GM15510 (cell line): Measurements from ENCODE around the gene MYLK4.

ENCODE experiments used
- POLR2A ChIP-seq: IDR thresholded peaks from 3 replicates; pipeline ENCODE4 v1.6.1; 2011; ENCODE audit warnings: borderline replicate concordance; ENCODE audit not compliant: insufficient read length; ENCODE audit errors: extremely low read depth

MYLK4 gene

DNA sequence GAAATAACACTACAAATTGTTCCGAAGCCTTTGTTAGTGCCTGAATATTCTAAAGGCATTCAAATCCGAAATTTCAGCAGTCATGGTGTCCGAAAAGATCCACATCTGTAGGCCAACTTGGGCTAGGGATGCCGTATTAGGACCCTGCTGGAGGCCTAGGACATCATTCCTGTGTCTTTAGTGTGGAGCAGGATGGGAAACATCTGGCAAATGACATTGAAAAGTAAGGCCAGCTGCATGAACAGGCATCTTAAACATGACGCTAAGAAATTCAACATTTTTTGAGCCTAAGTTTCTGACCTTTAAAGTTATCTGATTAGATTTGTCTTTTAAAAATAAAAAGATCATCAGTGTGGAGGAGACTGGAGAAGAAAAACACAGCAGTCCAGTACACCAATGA is 91.3 kb downstream of the MYLK4 start:
- TF ChIP-seq POLR2A, result no peak

GRCh38 chr6:2658788-2659187 is 91.9 kb downstream of the MYLK4 start:
- no peak for TF ChIP-seq POLR2A

DNA sequence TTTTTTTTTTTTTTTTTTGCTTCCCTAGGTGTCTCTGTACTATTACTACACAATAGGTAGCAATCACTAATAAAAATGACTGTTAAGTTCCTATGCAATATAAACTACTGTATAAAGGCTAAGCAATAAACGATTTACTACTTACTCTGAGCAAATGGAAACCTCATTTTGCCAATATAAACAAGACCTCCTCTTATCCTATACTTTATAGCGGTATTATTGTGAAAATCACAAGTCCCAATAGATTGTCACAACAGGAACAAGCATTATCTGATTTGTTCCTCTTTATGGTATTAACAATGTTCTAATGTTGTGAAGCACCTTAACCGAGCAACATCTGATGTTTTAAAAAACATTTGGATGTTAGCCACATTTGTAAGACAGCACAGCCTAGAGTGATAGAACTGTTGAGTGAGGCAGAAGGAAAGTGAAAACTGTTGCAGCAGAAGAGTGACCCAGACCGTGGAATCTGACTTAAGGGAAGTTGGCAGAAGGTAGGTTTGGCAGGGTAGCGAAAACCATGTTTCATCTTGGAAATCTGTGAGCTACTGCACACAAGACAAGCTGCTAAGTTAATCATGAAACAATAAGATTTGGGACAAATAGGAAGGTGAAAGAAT is 94.2 kb downstream of the MYLK4 start:
- TF ChIP-seq POLR2A, result no peak

DNA sequence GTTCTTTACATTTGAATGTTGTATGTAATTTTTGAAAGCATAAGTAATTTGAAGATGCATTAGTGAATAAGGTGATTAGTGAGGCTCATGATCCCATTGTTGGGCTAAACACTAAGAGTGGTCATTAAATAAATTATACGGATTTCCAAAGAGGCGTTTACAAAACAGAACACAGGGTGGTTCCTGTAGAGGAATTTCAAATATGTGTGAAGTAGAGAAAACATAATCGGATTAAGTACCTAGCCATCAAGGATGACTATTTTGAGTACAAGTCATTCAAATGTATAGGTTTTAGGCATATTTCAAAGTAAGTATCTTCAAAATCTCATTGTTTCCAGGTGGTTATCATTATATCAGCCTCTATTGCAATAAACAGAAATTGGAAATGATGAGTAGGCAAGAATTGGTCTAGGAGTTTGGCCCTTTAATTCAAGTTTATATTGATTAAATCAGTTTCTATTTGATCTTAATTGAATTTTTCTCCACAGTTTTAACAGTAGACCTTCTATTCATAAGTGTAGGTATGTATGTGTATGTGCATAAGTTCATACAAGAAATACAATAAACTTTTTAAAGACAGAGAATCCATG is 94.8 kb downstream of the MYLK4 start:
- no peak for TF ChIP-seq POLR2A

DNA sequence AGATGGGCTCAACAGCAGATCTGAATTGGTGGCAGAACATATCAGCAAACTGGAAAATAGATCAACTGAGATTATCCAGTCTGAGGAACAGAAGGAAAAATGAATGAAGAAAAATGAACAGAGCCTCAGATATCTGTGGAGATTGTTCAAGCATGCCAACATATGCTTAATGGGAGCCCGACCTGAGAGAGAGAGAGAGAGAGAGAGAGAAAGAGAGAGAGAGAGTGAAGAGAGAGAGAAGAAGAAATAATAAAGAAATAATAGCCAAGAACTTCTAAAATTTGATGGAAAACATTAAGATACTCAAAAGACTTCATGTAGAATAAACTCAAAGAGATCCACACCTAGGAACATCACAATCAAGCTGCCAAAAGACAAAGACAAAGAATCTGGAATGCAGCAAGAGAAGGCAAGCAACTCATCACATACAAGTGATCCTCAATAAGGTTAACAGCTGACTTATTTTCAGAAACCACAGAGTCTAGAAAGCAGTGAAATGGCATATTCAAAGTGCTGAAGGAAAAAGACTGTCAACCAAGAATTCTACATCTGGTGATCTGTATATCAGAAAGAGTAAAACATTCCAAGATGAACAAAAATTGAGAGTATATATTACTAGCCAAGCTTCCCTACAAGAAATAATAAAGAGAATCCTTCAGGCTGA is 97.2 kb downstream of the MYLK4 start:
- no peak for TF ChIP-seq POLR2A

DNA sequence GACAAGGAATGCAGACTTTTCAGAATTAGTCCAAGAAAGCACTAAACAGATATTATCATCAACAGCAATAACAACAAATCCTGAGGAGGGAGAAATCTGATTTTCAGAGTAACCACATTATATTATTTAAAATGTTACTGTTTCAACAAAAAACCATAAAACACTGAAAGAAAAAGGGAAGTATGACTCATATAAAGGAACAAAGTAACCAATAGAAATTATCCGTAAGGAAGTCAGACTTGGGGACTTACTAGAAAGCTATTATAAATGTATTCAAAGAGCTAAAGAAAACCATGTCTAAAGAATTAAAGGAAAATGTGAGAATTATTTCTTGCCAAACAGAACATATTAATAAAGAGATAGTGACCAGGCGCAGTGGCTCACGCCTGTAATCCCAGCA is 98.1 kb downstream of the MYLK4 start:
- no peak for TF ChIP-seq POLR2A

DNA sequence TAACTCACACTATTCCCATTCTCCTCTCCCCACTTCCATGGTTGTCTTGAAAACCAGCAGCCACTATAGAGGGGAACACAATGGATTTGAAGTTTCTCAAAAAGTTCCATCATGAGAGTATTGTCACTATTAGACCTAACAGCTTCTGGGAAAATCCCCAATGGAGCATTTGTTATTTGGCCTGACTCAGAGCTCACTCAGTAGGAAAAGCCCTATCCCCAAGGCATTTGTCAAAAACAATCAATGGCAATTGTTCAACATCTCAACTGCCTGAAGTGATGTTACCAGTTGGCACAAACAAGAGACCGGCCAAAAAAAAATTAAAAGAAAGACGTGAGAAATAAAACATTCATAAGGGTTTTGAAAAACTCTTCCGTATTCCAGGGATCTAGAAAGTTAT is 98.8 kb downstream of the MYLK4 start:
- TF ChIP-seq POLR2A, result no peak

- no peak for TF ChIP-seq POLR2A
Observed at GRCh38 chr6:2651536-2651935, 99.2 kb downstream of the MYLK4 start.

DNA sequence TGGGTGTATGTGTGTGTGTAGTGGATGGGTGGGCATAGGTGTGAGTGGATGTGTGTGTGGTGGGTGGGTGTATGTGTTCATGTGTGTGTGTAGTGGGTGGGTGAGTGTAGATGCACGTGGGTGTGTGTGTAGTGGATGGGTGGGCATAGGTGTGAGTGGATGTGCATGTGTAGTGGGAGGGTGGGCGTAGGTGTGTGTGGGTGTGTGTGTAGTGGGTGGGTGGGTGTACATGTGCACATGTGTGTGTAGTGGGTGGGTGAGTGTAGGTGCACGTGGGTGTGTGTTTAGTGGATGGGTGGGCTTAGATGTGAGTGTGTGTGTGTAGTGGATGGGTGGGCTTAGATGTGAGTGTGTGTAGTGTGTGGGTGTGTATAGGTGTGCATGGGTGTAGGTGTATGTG is 104.4 kb downstream of the MYLK4 start:
- no peak for TF ChIP-seq POLR2A

- TF ChIP-seq POLR2A, result no peak
Observed at GRCh38 chr6:2643935-2644539, 106.7 kb downstream of the MYLK4 start.

DNA sequence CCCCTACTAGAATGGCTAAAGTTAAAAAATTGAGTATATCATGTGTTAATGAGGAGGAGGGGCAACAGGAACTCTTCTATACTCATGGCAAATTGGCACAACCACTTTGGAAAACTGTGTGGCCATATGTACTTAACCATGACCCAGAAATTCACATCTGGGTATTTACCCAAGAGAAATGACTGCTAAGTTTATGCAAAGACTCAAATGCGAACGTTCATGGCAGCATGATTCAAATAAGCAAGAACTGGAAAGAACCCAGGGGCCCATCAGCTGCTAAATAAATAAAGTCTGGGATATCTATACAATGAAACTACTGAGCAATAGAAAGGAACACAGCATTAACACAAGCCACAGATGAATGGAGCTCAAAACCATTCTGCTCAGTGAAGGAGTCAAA is 107.6 kb downstream of the MYLK4 start:
- TF ChIP-seq POLR2A, result no peak

DNA sequence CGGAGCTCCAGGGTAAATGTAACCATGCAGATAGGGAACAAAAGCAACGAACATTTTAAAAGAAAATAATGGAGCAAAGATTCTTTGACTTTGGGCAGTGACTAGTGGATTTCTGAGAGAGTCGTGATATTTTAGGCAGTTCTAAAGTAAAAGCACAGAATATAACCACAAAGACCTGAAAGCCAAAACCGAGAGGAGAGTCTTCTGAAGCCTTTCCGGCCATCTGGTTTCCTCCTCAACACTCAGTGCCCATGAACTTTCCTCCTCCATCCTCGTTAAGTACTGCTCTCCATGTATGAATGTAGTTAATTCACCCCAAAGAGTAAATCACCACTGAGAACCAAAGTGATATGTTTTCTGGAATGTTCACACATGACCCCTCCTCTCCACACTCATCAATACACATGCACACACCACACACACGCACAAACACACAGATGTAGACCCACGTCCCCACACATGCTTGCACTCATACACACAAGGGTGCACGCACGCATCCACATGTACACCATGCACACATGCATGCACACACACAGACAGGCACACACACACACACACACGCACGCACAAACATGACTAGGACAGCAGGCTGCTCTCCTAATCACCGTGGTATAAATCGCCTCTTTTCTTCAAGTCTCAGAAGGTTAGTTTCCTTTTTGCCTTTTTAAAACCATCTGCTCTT is 109.5 kb downstream of the MYLK4 start:
- TF ChIP-seq POLR2A, result no peak

- TF ChIP-seq POLR2A, result no peak
Observed at GRCh38 chr6:2640551-2640950, 110.2 kb downstream of the MYLK4 start.

DNA sequence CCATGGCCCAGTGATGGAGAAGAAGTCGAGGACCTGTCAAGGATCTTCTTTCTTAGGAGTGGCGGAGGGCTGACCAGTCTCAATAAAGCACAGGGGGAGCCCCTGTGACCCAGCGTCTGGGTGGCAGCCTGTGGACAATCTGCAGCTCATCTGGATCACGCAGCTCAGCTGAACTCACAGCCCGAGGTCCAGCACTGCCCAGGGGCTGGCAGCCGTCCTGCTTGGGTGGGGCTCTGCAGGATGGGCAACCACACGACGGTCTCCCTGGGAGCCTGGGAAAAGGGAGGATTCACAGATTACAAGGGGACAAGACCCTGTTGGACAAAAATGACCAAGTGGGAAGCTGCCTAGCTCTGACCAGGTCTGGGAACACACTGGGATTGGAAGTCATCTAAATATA is 110.8 kb downstream of the MYLK4 start:
- TF ChIP-seq POLR2A, result no peak

- no peak for TF ChIP-seq POLR2A
Observed at GRCh38 chr6:2639167-2639566, 111.6 kb downstream of the MYLK4 start.
